H1 (cell line): ENCODE data around the gene PRDM15. TPM values are rescaled to one million over a fixed set of nuclear protein-coding genes. Genes with fewer than 3 reads are reported as not detected.

Experiments
- BACH1 ChIP-seq: IDR thresholded peaks from 2 replicates; pipeline ENCODE4 v1.6.1; 2012; ENCODE audit warnings: low read length, improper control_type of control experiment
- BCL11A ChIP-seq, 2 experiments: IDR thresholded peaks; one replicate each; pipeline ENCODE4 v1.6.1; 2011; ENCODE audit warnings: low read depth in 2 of 2, low read length in 2 of 2, mild to moderate bottlenecking in 2 of 2
- CBX5 ChIP-seq: fragments of 300-800, 300-1000 bp; sonication (generic); IDR thresholded peaks from 2 replicates; pipeline ENCODE4 v1.7.1; 2016; ENCODE audit warnings: antibody characterized with exemption, low read length, low read depth
- GABPA ChIP-seq: IDR thresholded peaks from 2 replicates; pipeline ENCODE4 v1.6.1; 2011; ENCODE audit warnings: mild to moderate bottlenecking, low read length, moderate library complexity, borderline replicate concordance; ENCODE audit not compliant: insufficient read depth
- HDAC2 ChIP-seq, 2 experiments: fragments of 300-600 bp in 1 of 2; sonication (generic) in 1 of 2; IDR thresholded peaks; 2 replicates each; pipeline ENCODE4 v1.6.1; 2011 to 2012; ENCODE audit warnings: low read depth in 2 of 2, low read length in 2 of 2, mild to moderate bottlenecking in 2 of 2, moderate library complexity in 2 of 2, borderline replicate concordance in 1 of 2, inconsistent platforms in 1 of 2
- POU5F1 ChIP-seq: IDR thresholded peaks from 2 replicates; pipeline ENCODE4 v1.6.1; 2011; ENCODE audit warnings: low read depth, mild to moderate bottlenecking, low read length, moderate library complexity
- RAD21 ChIP-seq, 2 experiments: IDR thresholded peaks in 1 of 2; conservative IDR thresholded peaks in 1 of 2; 2 replicates each; pipeline ENCODE4 v1.6.1; 2011; ENCODE audit warnings: low read depth in 2 of 2, low read length in 2 of 2, improper control_type of control experiment in 1 of 2, inconsistent platforms in 1 of 2, mild to moderate bottlenecking in 1 of 2, moderate library complexity in 1 of 2
- RNF2 ChIP-seq: fragments of 200-900, 300-1000 bp; sonication (generic); IDR thresholded peaks from 2 replicates; pipeline ENCODE4 v1.7.1; 2016; ENCODE audit warnings: borderline replicate concordance, low read depth, mild to moderate bottlenecking, antibody characterized with exemption, low read length; ENCODE audit not compliant: poor library complexity, severe bottlenecking; ENCODE audit errors: missing control alignments
- RXRA ChIP-seq: IDR thresholded peaks from 2 replicates; pipeline ENCODE4 v1.6.1; 2011; ENCODE audit warnings: low read depth, mild to moderate bottlenecking, low read length, moderate library complexity; ENCODE audit not compliant: insufficient read depth
- SIRT6 ChIP-seq: IDR thresholded peaks from one replicate; pipeline ENCODE4 v1.7.1; 2012; ENCODE audit warnings: low read length, inconsistent platforms
- TAF1 ChIP-seq: IDR thresholded peaks from 2 replicates; pipeline ENCODE4 v1.6.1; 2011; ENCODE audit warnings: mild to moderate bottlenecking, low read depth, low read length
- TEAD4 ChIP-seq: IDR thresholded peaks from 2 replicates; pipeline ENCODE4 v1.6.1; 2012; ENCODE audit warnings: low read depth, low read length, inconsistent platforms, mixed read lengths
- polyA plus RNA-seq, 7 experiments: library from polyadenylated mRNA; depleted of rRNA in 3 of 7; stranded (reverse) in 5 of 7; unstranded in 2 of 7; fragments of >200 nt in 5 of 7; fragments of 200-250 nt in 2 of 7; gene quantifications; 1 replicate in 5 of 7; 2 replicates in 1 of 7; 4 replicates in 1 of 7; pipeline versions ENCODE4 v1.2.1 to v1.2.3, GENCODE V29; 2011 to 2013; ENCODE audit warnings: missing spikeins in 2 of 7, mixed read lengths in 2 of 7
- total RNA-seq: library from RNA; stranded (reverse); fragmentation: NEBNext Ultra II Directional; extraction: Animal tissue kit (Norgen Biotek cat#: 25700); gene quantifications from 2 replicates; pipeline ENCODE4 v1.2.1, GENCODE V29; 2021
- TF ChIP-seq, protein P1 (sequence below), 3 experiments: IDR thresholded peaks; 1 replicate in 2 of 3; 2 replicates in 1 of 3; pipeline versions ENCODE4 v1.5.1 to v1.6.1; 2011; ENCODE audit warnings: low read length in 3 of 3, mild to moderate bottlenecking in 3 of 3, inconsistent platforms in 2 of 3, low read depth in 1 of 3, moderate library complexity in 1 of 3; ENCODE audit not compliant: insufficient read depth in 1 of 3; ENCODE audit errors: control extremely low read depth in 1 of 3
- TF ChIP-seq, protein P2 (sequence below): IDR thresholded peaks from 2 replicates; pipeline ENCODE4 v1.6.1; 2012; ENCODE audit warnings: inconsistent platforms

Gene PRDM15
- total and polyA plus RNA-seq, 2 of the 8 experiments (the other 6 are each of a cell fraction or from before 2014, with no cell fraction given) = 9.7 to 10.5 TPM

DNA sequence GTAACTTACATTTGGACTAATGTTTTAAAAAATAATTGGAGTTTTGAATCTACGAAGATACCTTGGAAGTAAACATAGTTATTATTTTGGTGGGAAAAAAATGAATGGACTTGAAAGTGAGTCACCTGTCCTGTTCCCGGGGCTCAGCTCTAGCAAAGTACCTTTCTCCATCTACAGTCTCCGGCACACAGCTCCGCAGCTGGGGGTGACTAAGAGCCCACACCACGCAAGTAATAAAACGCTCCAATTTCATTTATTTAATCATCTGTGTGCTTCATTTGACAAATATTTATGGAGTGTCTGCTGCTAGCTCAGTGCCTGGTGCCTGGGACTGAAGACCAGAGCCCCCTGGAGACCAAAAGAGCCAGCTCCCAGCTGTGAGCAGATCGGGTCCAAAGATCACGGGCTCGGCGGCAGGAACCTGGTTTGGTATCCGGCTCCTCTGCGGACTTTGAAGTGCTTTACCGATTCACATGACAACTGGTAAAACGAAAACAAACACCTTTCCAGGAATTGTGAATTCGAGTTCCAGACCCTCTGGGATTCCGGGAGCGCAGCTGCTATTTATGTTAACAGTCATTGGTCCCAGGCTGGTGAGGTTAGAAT lies 110.6 kb downstream of the PRDM15 start (continued):
- TF ChIP-seq RAD21 (IDR thresholded peaks at IDR 0.05 in 1 of 2, conservative IDR thresholded peaks at IDR 0.05 in 1 of 2; ENCODE audit: low read depth in 2 of 2, low read length in 2 of 2) (peak in 1 of 2 experiments; percentile 24; a peak in 1 of 4 replicates), RXRA (no peak), CBX5 (no peak), HDAC2 (IDR thresholded peaks at IDR 0.05; ENCODE audit: borderline replicate concordance in 1 of 2, low read depth in 2 of 2, low read length in 2 of 2) (no peak), POU5F1 (no peak), TEAD4 (no peak), BCL11A (IDR thresholded peaks at IDR 0.05; ENCODE audit: low read depth in 2 of 2, low read length in 2 of 2) (no peak), RNF2 (peak; percentile 35), TAF1 (no peak), GABPA (no peak), BACH1 (no peak), SIRT6 (no peak)
- TF ChIP-seq, protein P1, sequence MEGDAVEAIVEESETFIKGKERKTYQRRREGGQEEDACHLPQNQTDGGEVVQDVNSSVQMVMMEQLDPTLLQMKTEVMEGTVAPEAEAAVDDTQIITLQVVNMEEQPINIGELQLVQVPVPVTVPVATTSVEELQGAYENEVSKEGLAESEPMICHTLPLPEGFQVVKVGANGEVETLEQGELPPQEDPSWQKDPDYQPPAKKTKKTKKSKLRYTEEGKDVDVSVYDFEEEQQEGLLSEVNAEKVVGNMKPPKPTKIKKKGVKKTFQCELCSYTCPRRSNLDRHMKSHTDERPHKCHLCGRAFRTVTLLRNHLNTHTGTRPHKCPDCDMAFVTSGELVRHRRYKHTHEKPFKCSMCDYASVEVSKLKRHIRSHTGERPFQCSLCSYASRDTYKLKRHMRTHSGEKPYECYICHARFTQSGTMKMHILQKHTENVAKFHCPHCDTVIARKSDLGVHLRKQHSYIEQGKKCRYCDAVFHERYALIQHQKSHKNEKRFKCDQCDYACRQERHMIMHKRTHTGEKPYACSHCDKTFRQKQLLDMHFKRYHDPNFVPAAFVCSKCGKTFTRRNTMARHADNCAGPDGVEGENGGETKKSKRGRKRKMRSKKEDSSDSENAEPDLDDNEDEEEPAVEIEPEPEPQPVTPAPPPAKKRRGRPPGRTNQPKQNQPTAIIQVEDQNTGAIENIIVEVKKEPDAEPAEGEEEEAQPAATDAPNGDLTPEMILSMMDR (IDR thresholded peaks at IDR 0.05; ENCODE audit: control extremely low read depth in 1 of 3, insufficient read depth in 1 of 3, low read depth in 1 of 3, low read length in 3 of 3) = peak in 2 of 3 experiments; percentile 6 to 13; a peak in 3 of 4 replicates
- TF ChIP-seq, protein P2, sequence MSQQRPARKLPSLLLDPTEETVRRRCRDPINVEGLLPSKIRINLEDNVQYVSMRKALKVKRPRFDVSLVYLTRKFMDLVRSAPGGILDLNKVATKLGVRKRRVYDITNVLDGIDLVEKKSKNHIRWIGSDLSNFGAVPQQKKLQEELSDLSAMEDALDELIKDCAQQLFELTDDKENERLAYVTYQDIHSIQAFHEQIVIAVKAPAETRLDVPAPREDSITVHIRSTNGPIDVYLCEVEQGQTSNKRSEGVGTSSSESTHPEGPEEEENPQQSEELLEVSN = no peak; the same call in 1 of the 2 replicates
- TF ChIP-seq, all 59 proteins: peak for 5
